Neural progenitor cell (in vitro differentiated cells): Measurements from ENCODE around the gene NT5DC2.

Source experiments
- CTCF ChIP-seq: fragments of 200-600 bp; sonication (generic); IDR thresholded peaks from 2 replicates; pipeline ENCODE4 v1.5.1; 2017; ENCODE audit warnings: antibody characterized with exemption, mild to moderate bottlenecking
- EZH2 ChIP-seq: fragments of 200-600 bp; sonication (generic); IDR thresholded peaks from 2 replicates; pipeline ENCODE4 v1.6.1; 2017; ENCODE audit warnings: antibody characterized with exemption, mild to moderate bottlenecking, moderate library complexity
- EZH2phosphoT487 ChIP-seq: fragments of 200-600 bp; sonication (generic); IDR thresholded peaks from 2 replicates; pipeline ENCODE4 v1.6.1; 2017; ENCODE audit warnings: antibody characterized with exemption

- no peak for TF ChIP-seq EZH2
- TF ChIP-seq CTCF, result no peak
- TF ChIP-seq EZH2phosphoT487, result no peak
Measured at GRCh38 chr3:52511509-52511908, 22.1 kb downstream of the NT5DC2 start.
